PC-9 (cell line): ENCODE data around the gene ITGB3.

Source experiments
- CTCF ChIP-seq: fragments of 200-600 bp; sonication (generic); conservative IDR thresholded peaks from 2 replicates; pipeline ENCODE4 v1.6.1; 2017; ENCODE audit warnings: mixed run types, antibody characterized with exemption, mild to moderate bottlenecking, moderate library complexity
- EZH2 ChIP-seq: fragments of 200-600 bp; sonication (generic); IDR thresholded peaks from 2 replicates; pipeline ENCODE4 v1.8.0; 2017; ENCODE audit warnings: antibody characterized with exemption, low read depth

- TF ChIP-seq CTCF (no peak), EZH2 (no peak)
These were observed 42.8 kb upstream of the ITGB3 start for GRCh38 chr17:47210779-47211178.
